Hepatocyte (in vitro differentiated cells): ENCODE measurements around the gene CDK4.

Experiments used
- CTCF ChIP-seq: fragments of 200-600 bp; sonication (generic); IDR thresholded peaks from 2 replicates; pipeline ENCODE4 v1.5.1; 2016; ENCODE audit warnings: antibody characterized with exemption, mild to moderate bottlenecking; ENCODE audit not compliant: poor library complexity
- EZH2phosphoT487 ChIP-seq: fragments of 200-600 bp; sonication (generic); IDR thresholded peaks from one replicate; pipeline ENCODE4 v1.6.1; 2018; ENCODE audit warnings: antibody characterized with exemption, mild to moderate bottlenecking, low read depth, moderate library complexity; ENCODE audit not compliant: unreplicated experiment, severe bottlenecking

GRCh38 chr12:57779736-57780135 lies 27.6 kb upstream of the CDK4 start:
- TF ChIP-seq CTCF (no peak), EZH2phosphoT487 (no peak)
